T follicular helper cell (primary cell): ENCODE results near the gene OSBPL1A.

Experiments used
- DNase-seq: peaks from one replicate; pipeline ENCODE4 v3.0.0-alpha.2; 2020; ENCODE audit warnings: low read depth

Gene OSBPL1A

GRCh38 chr18:24121625-24122024 lies 276.0 kb downstream of the OSBPL1A start:
- DNase-seq, result no peak

GRCh38 chr18:24120676-24121075 lies 276.9 kb downstream of the OSBPL1A start:
- DNase-seq, result no peak

GRCh38 chr18:24118750-24119577 lies 278.7 kb downstream of the OSBPL1A start:
- DNase-seq, result peak; percentile 68

GRCh38 chr18:24115628-24116027 lies 282.0 kb downstream of the OSBPL1A start:
- DNase-seq, result no peak

GRCh38 chr18:24114924-24115549 lies 282.6 kb downstream of the OSBPL1A start:
- DNase-seq, result no peak

GRCh38 chr18:24112874-24113615 lies 284.6 kb downstream of the OSBPL1A start:
- DNase-seq, result no peak

GRCh38 chr18:24112464-24112863 lies 285.2 kb downstream of the OSBPL1A start:
- DNase-seq, result no peak
